ENCODE measurements around the gene TENT5C. TPM values are rescaled to one million over a fixed set of nuclear protein-coding genes. Genes with fewer than 3 reads are reported as not detected.

The TENT5C gene
- total RNA-seq, 6 experiments from 2014 or later, result 0.47 to 0.91 (median 0.75) TPM

GRCh38 chr1:117567976-117568375 lies 37.9 kb upstream of the TENT5C start:
- no peaks in the 10 kb centered on the region for H3K4me1 Mint-ChIP-seq (ENCODE audit: low read depth)
- H3K4me3 Mint-ChIP-seq, result no peak overlapping the region
- peaks cover 38% of the 10 kb centered on the region for H3K27me3 Mint-ChIP-seq (ENCODE audit: insufficient read depth)
- H3K9me3 Mint-ChIP-seq, result no peaks in the 10 kb centered on the region
- DNase-seq, result no peak
- TF ChIP-seq, protein P1, sequence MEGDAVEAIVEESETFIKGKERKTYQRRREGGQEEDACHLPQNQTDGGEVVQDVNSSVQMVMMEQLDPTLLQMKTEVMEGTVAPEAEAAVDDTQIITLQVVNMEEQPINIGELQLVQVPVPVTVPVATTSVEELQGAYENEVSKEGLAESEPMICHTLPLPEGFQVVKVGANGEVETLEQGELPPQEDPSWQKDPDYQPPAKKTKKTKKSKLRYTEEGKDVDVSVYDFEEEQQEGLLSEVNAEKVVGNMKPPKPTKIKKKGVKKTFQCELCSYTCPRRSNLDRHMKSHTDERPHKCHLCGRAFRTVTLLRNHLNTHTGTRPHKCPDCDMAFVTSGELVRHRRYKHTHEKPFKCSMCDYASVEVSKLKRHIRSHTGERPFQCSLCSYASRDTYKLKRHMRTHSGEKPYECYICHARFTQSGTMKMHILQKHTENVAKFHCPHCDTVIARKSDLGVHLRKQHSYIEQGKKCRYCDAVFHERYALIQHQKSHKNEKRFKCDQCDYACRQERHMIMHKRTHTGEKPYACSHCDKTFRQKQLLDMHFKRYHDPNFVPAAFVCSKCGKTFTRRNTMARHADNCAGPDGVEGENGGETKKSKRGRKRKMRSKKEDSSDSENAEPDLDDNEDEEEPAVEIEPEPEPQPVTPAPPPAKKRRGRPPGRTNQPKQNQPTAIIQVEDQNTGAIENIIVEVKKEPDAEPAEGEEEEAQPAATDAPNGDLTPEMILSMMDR (IDR thresholded peaks at IDR 0.05), result no peak
- no peaks in the 10 kb centered on the region for H3K36me3 Mint-ChIP-seq (ENCODE audit: low read depth)
- H3K27ac Mint-ChIP-seq, result no peak overlapping the region

DNA sequence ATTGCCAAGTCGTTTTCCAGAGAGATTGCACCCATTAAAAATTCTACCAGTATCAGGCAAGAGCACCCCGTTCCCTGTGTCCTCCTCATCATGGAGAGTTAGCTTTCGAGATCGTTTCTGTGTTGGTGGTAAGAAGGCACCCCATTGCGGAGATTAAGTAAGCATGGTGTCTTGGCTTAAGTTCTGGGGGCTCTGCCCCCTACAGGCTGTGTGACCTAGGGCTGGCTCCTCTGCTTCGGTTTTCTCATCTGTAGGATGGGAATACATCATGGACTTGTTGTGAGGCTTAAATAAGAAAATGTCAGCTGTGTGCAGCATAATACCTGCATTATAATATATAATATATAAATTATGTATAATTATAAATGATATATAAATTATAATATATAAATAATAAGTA lies 36.8 kb upstream of the TENT5C start:
- no peak for DNase-seq
- no peaks in the 10 kb centered on the region for H3K36me3 Mint-ChIP-seq (ENCODE audit: low read depth)

GRCh38 chr1:117569856-117570255 lies 36.0 kb upstream of the TENT5C start:
- no peaks in the 10 kb centered on the region for H3K36me3 Mint-ChIP-seq (ENCODE audit: low read depth)

More for the DNA sequence above, 36.8 kb upstream of the TENT5C start:
- Mint-ChIP-seq H3K27me3 (ENCODE audit: insufficient read depth) (peaks cover 30% of the 10 kb centered on the region), H3K4me3 (no peak overlapping the region), H3K9me3 (no peaks in the 10 kb centered on the region), H3K4me1 (ENCODE audit: low read depth) (no peaks in the 10 kb centered on the region), H3K27ac (no peak overlapping the region)
- TF ChIP-seq, protein P1 (IDR thresholded peaks at IDR 0.05), result peak; percentile 25; the same call in 1 of the 2 replicates

DNA sequence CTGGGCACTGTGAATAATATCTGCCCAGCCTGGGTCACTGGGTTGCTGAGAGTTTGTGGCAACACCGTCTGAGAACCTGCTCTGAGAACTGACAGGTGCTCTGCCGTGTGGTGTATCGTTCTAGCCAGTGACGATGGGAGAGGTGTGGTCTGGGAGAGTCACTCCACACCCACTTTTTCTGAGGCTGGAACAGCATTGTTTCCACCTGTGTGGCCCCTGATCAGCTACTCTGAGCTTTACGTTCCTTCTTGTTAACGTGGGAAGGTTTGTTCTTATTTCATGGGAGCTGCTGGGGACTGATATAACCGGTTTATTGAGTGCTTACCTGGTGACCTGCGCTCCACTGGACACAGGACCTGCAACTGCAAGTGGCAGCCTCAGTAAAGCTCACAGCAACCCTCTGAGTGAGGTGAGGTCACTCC lies 34.8 kb upstream of the TENT5C start:
- no peak for DNase-seq
- Mint-ChIP-seq H3K4me1 (ENCODE audit: low read depth) (no peaks in the 10 kb centered on the region), H3K27me3 (ENCODE audit: insufficient read depth) (peaks cover 27% of the 10 kb centered on the region), H3K4me3 (no peak overlapping the region), H3K36me3 (ENCODE audit: low read depth) (no peaks in the 10 kb centered on the region), H3K27ac (no peak overlapping the region), H3K9me3 (no peaks in the 10 kb centered on the region)
- TF ChIP-seq, protein P1 (IDR thresholded peaks at IDR 0.05), result no peak

More at GRCh38 chr1:117569856-117570255, 36.0 kb upstream of the TENT5C start:
- H3K9me3 Mint-ChIP-seq, result no peaks in the 10 kb centered on the region
- TF ChIP-seq, protein P1 (IDR thresholded peaks at IDR 0.05), result no peak
- no peak for DNase-seq
- no peak overlapping the region for H3K27ac Mint-ChIP-seq
- no peaks in the 10 kb centered on the region for H3K4me1 Mint-ChIP-seq (ENCODE audit: low read depth)
- no peak overlapping the region for H3K4me3 Mint-ChIP-seq
- H3K27me3 Mint-ChIP-seq (ENCODE audit: insufficient read depth), result peaks cover 23% of the 10 kb centered on the region

GRCh38 chr1:117571496-117571895 lies 34.4 kb upstream of the TENT5C start:
- H3K4me3 Mint-ChIP-seq, result no peak overlapping the region
- TF ChIP-seq, protein P1 (IDR thresholded peaks at IDR 0.05), result no peak
- no peaks in the 10 kb centered on the region for H3K4me1 Mint-ChIP-seq (ENCODE audit: low read depth)
- no peak overlapping the region for H3K27ac Mint-ChIP-seq
- no peaks in the 10 kb centered on the region for H3K9me3 Mint-ChIP-seq
- H3K27me3 Mint-ChIP-seq (ENCODE audit: insufficient read depth), result peaks cover 27% of the 10 kb centered on the region
- DNase-seq, result no peak
- no peaks in the 10 kb centered on the region for H3K36me3 Mint-ChIP-seq (ENCODE audit: low read depth)

- Mint-ChIP-seq H3K27me3 (ENCODE audit: insufficient read depth) (peaks cover 28% of the 10 kb centered on the region), H3K36me3 (ENCODE audit: low read depth) (no peaks in the 10 kb centered on the region), H3K4me3 (no peak overlapping the region), H3K27ac (no peak overlapping the region), H3K4me1 (ENCODE audit: low read depth) (no peaks in the 10 kb centered on the region), H3K9me3 (no peaks in the 10 kb centered on the region)
- TF ChIP-seq, protein P1 (IDR thresholded peaks at IDR 0.05), result no peak
- no peak for DNase-seq
Measured at GRCh38 chr1:117572546-117572945, 33.3 kb upstream of the TENT5C start.
